ENCODE data around the gene ZMYND8. TPM values are rescaled to one million over a fixed set of nuclear protein-coding genes. Genes with fewer than 3 reads are reported as not detected.

ZMYND8 gene
- total RNA-seq, 1 donor: 18.8 TPM

- Histone ChIP-seq H3K9me3 (ENCODE audit: low read depth, low read length) (no peaks in the 10 kb centered on the region), H3K4me3 (ENCODE audit: insufficient read depth, low read length) (no peak overlapping the region), H3K36me3 (ENCODE audit: insufficient read depth, low read length) (peaks cover 79% of the 10 kb centered on the region), H4K20me1 (ENCODE audit: insufficient read depth, low read length) (no peaks in the 10 kb centered on the region), H3K4me1 (ENCODE audit: insufficient read depth, low read length) (no peaks in the 10 kb centered on the region), H3K27me3 (ENCODE audit: insufficient read depth, low read length) (no peaks in the 10 kb centered on the region), H3K79me2 (ENCODE audit: insufficient read depth, low read length) (peaks cover 5% of the 10 kb centered on the region), H2AFZ (ENCODE audit: low read length) (no peak overlapping the region), H3K4me2 (ENCODE audit: insufficient read depth, low read length) (no peak overlapping the region), H3K27ac (ENCODE audit: low read depth, low read length) (no peak overlapping the region)
- TF ChIP-seq CTCF (IDR thresholded peaks at IDR 0.05; ENCODE audit: extremely low read depth, low read depth, low read length): no peak
- DNase-seq (ENCODE audit: insufficient read length, low spot score, missing footprints): no peak
Observed at GRCh38 chr20:47287609-47288144, 68.8 kb downstream of the ZMYND8 start.

- no peak for TF ChIP-seq CTCF (IDR thresholded peaks at IDR 0.05; ENCODE audit: extremely low read depth, low read depth, low read length)
- peaks cover 76% of the 10 kb centered on the region for H3K36me3 ChIP-seq (ENCODE audit: insufficient read depth, low read length)
Observed at GRCh38 chr20:47286681-47287080, 69.8 kb downstream of the ZMYND8 start.

DNA sequence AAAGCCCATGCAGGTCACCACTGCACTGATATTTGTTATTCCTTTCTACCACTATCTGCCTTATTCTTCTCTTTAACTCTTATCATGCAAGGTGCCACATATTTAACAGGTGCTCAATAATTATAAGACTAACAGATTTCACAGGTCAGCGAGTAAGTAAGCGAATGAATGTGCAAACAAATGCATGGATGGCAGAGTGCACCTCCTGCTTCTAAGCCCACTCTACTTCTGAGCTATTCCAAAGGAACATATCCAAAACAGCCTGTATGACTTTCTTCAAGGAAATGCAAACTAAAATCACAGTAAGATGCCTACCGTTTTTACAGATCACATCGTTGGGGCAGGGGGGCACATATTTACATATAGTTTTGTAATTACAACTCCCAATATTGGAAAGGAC lies 71.3 kb downstream of the ZMYND8 start:
- TF ChIP-seq CTCF (IDR thresholded peaks at IDR 0.05; ENCODE audit: extremely low read depth, low read depth, low read length): no peak
- Histone ChIP-seq H3K4me3 (ENCODE audit: insufficient read depth, low read length) (no peak overlapping the region), H3K9me3 (ENCODE audit: low read depth, low read length) (no peaks in the 10 kb centered on the region), H3K27me3 (ENCODE audit: insufficient read depth, low read length) (no peaks in the 10 kb centered on the region), H3K27ac (ENCODE audit: low read depth, low read length) (no peak overlapping the region), H3K79me2 (ENCODE audit: insufficient read depth, low read length) (peaks cover 5% of the 10 kb centered on the region), H3K4me2 (ENCODE audit: insufficient read depth, low read length) (no peak overlapping the region), H3K4me1 (ENCODE audit: insufficient read depth, low read length) (no peaks in the 10 kb centered on the region), H2AFZ (ENCODE audit: low read length) (no peak overlapping the region), H4K20me1 (ENCODE audit: insufficient read depth, low read length) (no peaks in the 10 kb centered on the region), H3K36me3 (ENCODE audit: insufficient read depth, low read length) (peaks cover 68% of the 10 kb centered on the region)
- DNase-seq (ENCODE audit: insufficient read length, low spot score, missing footprints): no peak

More at GRCh38 chr20:47286681-47287080, 69.8 kb downstream of the ZMYND8 start:
- Histone ChIP-seq H3K4me1 (ENCODE audit: insufficient read depth, low read length) (no peaks in the 10 kb centered on the region), H3K79me2 (ENCODE audit: insufficient read depth, low read length) (peaks cover 5% of the 10 kb centered on the region), H2AFZ (ENCODE audit: low read length) (no peak overlapping the region), H3K27ac (ENCODE audit: low read depth, low read length) (no peak overlapping the region), H3K4me2 (ENCODE audit: insufficient read depth, low read length) (no peak overlapping the region), H3K4me3 (ENCODE audit: insufficient read depth, low read length) (no peak overlapping the region), H4K20me1 (ENCODE audit: insufficient read depth, low read length) (no peaks in the 10 kb centered on the region), H3K9me3 (ENCODE audit: low read depth, low read length) (no peaks in the 10 kb centered on the region), H3K27me3 (ENCODE audit: insufficient read depth, low read length) (no peaks in the 10 kb centered on the region)
- DNase-seq (ENCODE audit: insufficient read length, low spot score, missing footprints): no peak

DNA sequence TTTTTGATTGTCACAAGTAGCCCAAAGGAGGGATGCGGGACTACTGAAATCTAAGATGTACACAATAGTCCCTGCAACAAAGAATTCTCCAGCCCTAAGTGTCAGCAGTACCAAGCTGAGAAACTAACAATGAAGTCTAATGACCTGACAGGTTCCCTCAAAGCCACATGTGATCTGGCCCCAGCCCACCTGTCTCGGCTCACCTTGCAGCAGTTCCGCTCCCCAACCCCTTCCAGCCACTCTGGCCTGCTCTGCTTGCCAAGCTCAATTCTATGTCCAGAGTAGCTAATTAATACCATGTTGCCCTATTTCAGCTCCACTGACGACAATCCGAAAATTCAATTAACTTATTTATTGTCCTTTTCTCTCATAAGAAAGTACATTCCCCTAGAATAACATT lies 72.1 kb downstream of the ZMYND8 start:
- no peak for TF ChIP-seq CTCF (IDR thresholded peaks at IDR 0.05; ENCODE audit: extremely low read depth, low read depth, low read length)
- Histone ChIP-seq H3K4me1 (ENCODE audit: insufficient read depth, low read length) (peaks cover under 1% of the 10 kb centered on the region), H3K36me3 (ENCODE audit: insufficient read depth, low read length) (peaks cover 67% of the 10 kb centered on the region), H3K27ac (ENCODE audit: low read depth, low read length) (no peak overlapping the region), H3K27me3 (ENCODE audit: insufficient read depth, low read length) (no peaks in the 10 kb centered on the region), H3K9me3 (ENCODE audit: low read depth, low read length) (no peaks in the 10 kb centered on the region), H3K79me2 (ENCODE audit: insufficient read depth, low read length) (peaks cover 5% of the 10 kb centered on the region), H3K4me2 (ENCODE audit: insufficient read depth, low read length) (no peak overlapping the region), H2AFZ (ENCODE audit: low read length) (no peak overlapping the region), H3K4me3 (ENCODE audit: insufficient read depth, low read length) (no peak overlapping the region), H4K20me1 (ENCODE audit: insufficient read depth, low read length) (no peaks in the 10 kb centered on the region)
- DNase-seq (ENCODE audit: insufficient read length, low spot score, missing footprints): no peak
